ENCODE results near the gene RER1. TPM values are rescaled to one million over a fixed set of nuclear protein-coding genes. Genes with fewer than 3 reads are reported as not detected.

Gene RER1
- total and polyA plus RNA-seq, 11 donors, result 43.3 to 124 (median 78.3) TPM

- peaks cover 6 to 78% (median 21%) of the 10 kb centered on the region in 9 donors for H3K27me3 ChIP-seq
- intact Hi-C loops (cut with DNase I), result loop anchor here in 1 of 10 donors (10.0 kb wide), 1 partner anchor 224 kb away; no protein-coding TSS in a partner anchor
Observed at GRCh38 chr1:2430592-2430973, 38.9 kb downstream of the RER1 start.

GRCh38 chr1:2431103-2431502, 39.5 kb downstream of the RER1 start:
- no peak for ATAC-seq
- intact Hi-C loops (cut with DNase I), result loop anchor here in 1 of 10 donors (10.0 kb wide), 1 partner anchor 224 kb away; no protein-coding TSS in a partner anchor
- no peak overlapping the region for H3K27ac ChIP-seq
- TF ChIP-seq CTCF (IDR thresholded peaks at IDR 0.05), result no peak
- TF ChIP-seq POLR2A (IDR thresholded peaks at IDR 0.05), result no peak
- no peaks in the 10 kb centered on the region for H3K36me3 ChIP-seq
- H3K9me3 ChIP-seq, result peaks cover 0 to 9% (median 0%) of the 10 kb centered on the region in 12 donors
- WGBS, 4 donors, result 39 to 59% (median 45%) methylated on average over 3 to 16 of the region's 16 CpGs
- H3K4me1 ChIP-seq, result no peaks in the 10 kb centered on the region
- H3K4me3 ChIP-seq, result no peak overlapping the region
- H3K27me3 ChIP-seq, result peaks cover 6 to 78% (median 21%) of the 10 kb centered on the region in 9 donors
- DNase-seq, result no peak

More at GRCh38 chr1:2430592-2430973, 38.9 kb downstream of the RER1 start:
- H3K4me1 ChIP-seq, result no peaks in the 10 kb centered on the region
- H3K9me3 ChIP-seq, result peaks cover 0 to 9% (median 0%) of the 10 kb centered on the region in 12 donors
- no peak for DNase-seq
- WGBS, 4 donors, result 68 to 80% (median 76%) methylated on average over 9 to 10 of the region's 10 CpGs
- H3K4me3 ChIP-seq, result no peak overlapping the region
- ATAC-seq, result no peak
- H3K36me3 ChIP-seq, result no peaks in the 10 kb centered on the region
- no peak overlapping the region for H3K27ac ChIP-seq
- TF ChIP-seq CTCF (IDR thresholded peaks at IDR 0.05) (no peak), POLR2A (IDR thresholded peaks at IDR 0.05) (no peak)

GRCh38 chr1:2431518-2431917, 39.9 kb downstream of the RER1 start:
- WGBS, 4 donors, result 37 to 69% (median 46%) methylated on average over 4 to 10 of the region's 10 CpGs
- Histone ChIP-seq H3K4me3 (no peak overlapping the region), H3K9me3 (peaks cover 0 to 9% (median 0%) of the 10 kb centered on the region in 12 donors), H3K4me1 (no peaks in the 10 kb centered on the region), H3K27ac (no peak overlapping the region), H3K36me3 (no peaks in the 10 kb centered on the region), H3K27me3 (peaks cover 6 to 74% (median 21%) of the 10 kb centered on the region in 9 donors)
- intact Hi-C loops (cut with DNase I), result loop anchor here in 1 of 10 donors (10.0 kb wide), 1 partner anchor 223 kb away; no protein-coding TSS in a partner anchor
- DNase-seq, result no peak
- no peak for TF ChIP-seq POLR2A (IDR thresholded peaks at IDR 0.05)
- TF ChIP-seq CTCF (IDR thresholded peaks at IDR 0.05), result no peak
- no peak for ATAC-seq

GRCh38 chr1:2432441-2432844, 40.8 kb downstream of the RER1 start:
- Histone ChIP-seq H3K36me3 (no peaks in the 10 kb centered on the region), H3K9me3 (peaks cover 0 to 9% (median 0%) of the 10 kb centered on the region in 12 donors), H3K4me3 (no peak overlapping the region), H3K4me1 (no peaks in the 10 kb centered on the region), H3K27ac (no peak overlapping the region), H3K27me3 (peaks cover 5 to 65% (median 21%) of the 10 kb centered on the region in 9 donors)
- DNase-seq (no peak), ATAC-seq (no peak)
- TF ChIP-seq POLR2A (IDR thresholded peaks at IDR 0.05) (no peak), CTCF (IDR thresholded peaks at IDR 0.05) (no peak)
- 17 to 41% (median 34%) methylated on average over 8 to 16 of the region's 16 CpGs for WGBS, 4 donors
- intact Hi-C loops (cut with DNase I), result loop anchor here in 1 of 10 donors (10.0 kb wide), 1 partner anchor 222 kb away; no protein-coding TSS in a partner anchor

Data from heart left ventricle (tissue), 16 donors.